GM18907 (cell line): ENCODE data around the gene BCR.

ENCODE experiments used
- ATAC-seq: cut with Tn5 transposase; IDR thresholded peaks from one replicate; pipeline ENCODE4 v1.9.1; 2021; ENCODE audit warnings: mild to moderate bottlenecking, moderate library complexity; ENCODE audit not compliant: unreplicated experiment

The BCR gene

GRCh38 chr22:23258826-23259170 is 78.5 kb downstream of the BCR start:
- no peak for ATAC-seq

DNA sequence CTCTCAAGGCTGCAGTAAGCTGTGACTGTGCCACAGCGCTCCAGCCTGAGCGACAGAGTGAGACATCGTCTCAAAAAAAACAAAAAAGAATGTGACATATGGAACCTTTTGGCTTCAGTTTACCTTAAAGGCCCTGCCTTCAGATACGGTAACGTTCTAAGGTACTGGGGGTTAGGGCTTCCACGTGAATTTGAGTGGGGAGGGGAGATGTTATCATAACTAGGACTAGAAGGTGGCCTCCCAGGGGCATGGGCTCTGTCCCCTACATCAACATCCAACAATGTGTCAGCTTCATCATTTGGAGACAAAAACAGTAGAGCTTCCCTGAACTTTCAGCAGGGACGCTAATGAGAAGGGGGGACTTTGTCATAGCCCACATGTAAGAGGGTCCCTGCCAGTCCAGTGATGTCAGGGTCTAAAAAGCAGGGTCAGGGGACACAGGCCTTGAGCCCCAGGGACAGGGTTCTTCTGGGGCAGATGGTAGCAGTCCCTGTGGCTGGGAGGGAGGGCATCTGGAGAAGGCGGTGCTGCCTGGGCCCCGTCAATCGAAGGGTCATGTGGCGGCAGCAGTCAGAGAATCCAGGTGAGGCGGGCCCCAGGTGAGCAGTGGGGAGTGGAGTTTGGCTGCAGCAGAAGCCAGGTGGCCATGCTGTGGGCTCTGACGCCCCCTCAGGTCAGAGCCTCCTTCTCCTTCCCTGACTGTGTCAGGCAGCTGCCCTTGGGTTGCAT is 79.8 kb downstream of the BCR start:
- ATAC-seq, result no peak

DNA sequence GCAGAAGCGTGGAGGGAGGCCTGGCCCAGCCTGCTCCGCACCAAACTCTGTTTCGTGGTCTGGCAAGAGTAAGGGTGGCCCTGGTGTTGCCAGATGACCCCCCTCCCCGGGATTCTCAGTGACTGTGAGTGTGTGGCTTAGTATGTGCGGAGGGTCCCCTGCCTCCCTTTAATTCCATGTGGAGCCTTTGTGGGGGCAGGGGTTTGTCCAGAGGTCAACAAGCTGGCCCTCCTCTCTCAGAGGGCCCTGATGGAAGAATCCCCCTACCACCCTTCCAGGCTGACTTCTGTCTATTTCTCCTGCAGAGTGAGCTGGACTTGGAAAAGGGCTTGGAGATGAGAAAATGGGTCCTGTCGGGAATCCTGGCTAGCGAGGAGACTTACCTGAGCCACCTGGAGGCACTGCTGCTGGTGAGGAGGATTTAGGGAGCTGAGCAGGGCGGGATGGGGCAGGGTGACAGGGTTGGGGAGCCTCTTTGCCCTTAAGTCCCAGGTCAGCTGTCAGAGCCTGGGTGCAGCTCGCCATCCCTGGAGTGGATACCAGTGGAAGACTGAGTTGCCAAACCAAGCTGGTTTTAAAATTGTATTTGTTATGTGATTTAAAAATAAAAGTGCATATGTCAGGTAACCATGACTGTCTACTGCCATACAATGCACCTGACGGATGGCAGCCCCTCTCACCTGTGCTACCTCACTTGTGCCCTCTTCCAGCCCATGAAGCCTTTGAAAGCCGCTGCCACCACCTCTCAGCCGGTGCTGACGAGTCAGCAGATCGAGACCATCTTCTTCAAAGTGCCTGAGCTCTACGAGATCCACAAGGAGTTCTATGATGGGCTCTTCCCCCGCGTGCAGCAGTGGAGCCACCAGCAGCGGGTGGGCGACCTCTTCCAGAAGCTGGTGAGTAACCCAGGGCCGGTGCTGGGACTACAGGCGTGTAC is 80.6 kb downstream of the BCR start:
- ATAC-seq, result no peak

GRCh38 chr22:23261900-23262450 is 81.7 kb downstream of the BCR start:
- no peak for ATAC-seq

DNA sequence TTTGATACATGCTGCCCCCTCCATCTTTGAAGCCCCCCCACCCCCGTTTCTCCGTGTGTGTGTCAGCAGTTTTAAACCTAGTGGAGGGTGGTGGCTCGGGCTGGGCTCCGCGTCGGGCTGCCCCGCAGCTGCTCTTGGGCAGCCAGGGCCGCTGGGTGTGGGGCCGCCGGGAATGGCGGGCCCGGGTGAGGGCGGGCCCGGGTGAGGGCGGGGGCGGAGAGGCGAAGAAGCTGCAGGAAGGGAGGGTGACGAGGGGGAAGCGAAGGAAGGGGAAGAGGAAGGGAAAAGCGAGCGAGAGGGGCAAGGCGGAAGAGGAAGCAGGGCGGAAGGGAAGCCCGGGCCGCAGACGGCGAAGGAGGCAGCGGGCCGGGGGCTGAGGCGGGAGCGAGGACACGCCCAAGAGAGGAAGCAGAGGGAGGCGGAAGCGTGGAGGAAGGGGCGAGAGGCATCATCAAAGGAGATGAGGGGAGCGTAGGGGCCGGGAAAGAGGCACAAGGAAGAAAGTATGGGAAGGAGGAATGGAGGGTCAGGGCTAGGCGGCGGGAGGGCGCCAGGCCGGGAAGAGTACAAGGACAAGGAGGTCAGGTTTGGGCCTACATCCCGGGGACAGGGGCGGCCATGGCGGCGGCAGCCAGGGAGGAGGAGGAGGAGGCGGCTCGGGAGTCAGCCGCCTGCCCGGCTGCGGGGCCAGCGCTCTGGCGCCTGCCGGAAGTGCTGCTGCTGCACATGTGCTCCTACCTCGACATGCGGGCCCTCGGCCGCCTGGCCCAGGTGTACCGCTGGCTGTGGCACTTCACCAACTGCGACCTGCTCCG is 82.4 kb downstream of the BCR start:
- no peak for ATAC-seq

DNA sequence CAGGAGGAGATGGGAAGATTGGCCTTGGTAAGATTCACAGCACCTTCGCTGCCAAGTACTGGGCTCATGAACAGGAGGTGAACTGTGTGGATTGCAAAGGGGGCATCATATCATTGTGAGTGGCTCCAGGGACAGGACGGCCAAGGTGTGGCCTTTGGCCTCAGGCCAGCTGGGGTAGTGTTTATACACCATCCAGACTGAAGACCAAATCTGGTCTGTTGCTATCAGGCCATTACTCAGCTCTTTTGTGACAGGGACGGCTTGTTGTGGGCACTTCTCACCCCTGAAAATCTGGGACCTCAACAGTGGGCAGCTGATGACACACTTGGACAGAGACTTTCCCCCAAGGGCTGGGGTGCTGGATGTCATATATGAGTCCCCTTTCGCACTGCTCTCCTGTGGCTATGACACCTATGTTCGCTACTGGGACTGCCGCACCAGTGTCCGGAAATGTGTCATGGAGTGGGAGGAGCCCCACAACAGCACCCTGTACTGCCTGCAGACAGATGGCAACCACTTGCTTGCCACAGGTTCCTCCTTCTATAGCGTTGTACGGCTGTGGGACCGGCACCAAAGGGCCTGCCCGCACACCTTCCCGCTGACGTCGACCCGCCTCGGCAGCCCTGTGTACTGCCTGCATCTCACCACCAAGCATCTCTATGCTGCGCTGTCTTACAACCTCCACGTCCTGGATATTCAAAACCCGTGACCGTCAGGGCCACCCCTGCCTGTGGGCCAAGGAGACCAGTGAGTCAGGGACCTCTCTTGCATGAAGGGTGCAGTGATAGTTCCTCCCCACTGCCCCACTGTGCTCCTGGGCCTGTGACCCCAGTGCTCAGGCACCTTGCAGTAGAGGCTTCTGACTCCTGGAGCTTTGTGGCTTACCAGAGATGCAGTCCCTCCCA is 83.6 kb downstream of the BCR start:
- no peak for ATAC-seq

DNA sequence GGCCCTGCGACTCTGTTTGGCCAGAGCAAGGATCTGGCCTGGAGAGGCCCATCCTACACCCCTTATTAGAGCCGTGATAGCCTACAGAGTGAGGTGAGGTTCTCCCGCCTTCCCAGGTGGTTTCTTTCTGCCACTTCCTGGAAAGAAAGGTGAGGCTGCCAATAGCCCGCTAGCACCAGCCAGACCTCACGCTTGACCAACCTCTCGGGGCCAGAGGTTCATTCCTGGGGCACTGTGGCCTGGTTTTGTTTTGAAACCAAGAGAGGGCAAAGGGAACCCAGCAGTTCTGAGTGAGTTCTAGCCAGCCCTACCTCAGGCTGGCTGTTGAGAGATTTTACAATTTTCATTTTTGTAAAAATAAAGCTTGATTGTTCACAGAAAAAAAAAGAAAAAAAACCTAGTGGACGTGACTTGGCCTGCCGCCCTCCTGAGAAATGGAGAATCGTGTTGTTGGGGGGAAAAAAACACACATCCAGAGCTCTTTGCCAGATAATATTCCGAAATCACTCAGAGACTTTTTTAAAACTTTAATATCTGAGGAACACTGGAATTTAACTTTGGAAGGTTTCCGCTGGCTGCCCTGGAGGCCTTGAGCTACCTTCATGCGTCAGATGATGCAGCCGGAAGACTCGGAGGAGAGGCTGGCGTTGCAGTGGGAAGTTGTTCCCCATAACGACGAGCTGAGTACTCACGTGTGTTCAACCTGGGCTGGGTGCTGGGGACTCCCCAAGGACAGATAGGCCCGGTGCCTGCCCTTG is 84.5 kb downstream of the BCR start:
- ATAC-seq, result no peak

GRCh38 chr22:23265368-23265700 is 85.0 kb downstream of the BCR start:
- ATAC-seq, result no peak

- ATAC-seq, result no peak
Observed at GRCh38 chr22:23266780-23267179, 86.5 kb downstream of the BCR start.

DNA sequence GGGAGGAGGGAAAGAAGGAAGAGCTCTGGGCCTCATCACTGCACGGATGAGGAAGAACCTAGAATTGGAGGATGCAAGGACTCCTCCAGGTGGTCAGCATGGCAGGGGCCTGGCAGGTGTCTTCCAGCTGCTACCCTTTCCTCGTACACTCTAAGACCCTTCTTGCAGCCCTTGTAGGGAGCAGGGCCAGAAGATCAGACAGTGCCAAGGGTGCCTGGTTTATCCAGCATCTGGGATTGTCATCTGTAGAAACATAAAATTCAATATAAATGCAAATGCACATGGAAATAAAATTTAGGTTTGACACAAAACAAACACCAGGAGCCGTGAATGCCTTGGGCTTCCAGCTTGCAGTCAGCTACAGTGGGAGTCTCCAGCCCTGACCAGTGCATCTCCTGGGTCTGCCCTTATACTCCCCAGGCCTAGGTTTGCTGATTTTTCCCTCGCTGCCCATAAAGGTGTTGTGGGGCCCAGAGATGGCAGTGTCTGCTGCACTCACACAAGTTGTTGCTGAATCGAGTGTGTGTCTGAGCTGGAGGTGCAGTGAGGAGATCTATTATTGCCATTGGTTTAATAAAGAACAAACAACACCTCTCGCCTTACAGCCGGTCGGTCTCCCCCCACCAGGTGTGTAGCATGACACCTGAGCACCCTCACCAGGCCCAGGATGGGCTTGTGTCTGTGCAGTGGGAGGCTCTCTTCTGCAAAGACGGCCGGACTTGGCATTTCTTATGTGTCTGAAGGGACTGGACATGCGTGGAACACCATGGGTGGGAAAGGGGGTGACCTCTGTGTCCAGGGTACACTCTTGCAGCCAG is 87.1 kb downstream of the BCR start:
- no peak for ATAC-seq

DNA sequence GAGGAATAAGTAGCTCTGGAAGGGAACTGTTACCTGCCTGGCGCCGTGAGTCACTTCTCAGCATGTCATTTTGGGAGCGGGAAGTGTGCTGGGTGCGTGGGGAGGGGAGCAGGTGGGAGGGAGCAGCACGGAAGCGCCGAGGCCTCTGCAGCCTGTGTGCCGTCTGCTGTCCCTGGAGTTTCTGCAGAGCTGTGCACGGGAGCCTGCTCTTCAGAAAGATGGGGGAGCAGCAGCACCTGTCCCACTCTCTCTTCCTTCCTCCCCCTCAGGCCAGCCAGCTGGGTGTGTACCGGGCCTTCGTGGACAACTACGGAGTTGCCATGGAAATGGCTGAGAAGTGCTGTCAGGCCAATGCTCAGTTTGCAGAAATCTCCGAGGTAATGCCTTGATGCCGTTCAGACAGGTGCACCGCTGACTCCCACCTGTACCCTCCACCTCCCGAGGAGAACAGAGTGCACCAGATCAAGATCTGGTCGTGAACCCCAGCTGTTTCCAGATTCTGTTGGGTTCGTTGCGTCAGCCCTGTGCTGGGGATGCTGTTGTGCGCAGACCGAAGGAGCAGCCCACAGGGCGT is 87.9 kb downstream of the BCR start:
- ATAC-seq, result no peak

DNA sequence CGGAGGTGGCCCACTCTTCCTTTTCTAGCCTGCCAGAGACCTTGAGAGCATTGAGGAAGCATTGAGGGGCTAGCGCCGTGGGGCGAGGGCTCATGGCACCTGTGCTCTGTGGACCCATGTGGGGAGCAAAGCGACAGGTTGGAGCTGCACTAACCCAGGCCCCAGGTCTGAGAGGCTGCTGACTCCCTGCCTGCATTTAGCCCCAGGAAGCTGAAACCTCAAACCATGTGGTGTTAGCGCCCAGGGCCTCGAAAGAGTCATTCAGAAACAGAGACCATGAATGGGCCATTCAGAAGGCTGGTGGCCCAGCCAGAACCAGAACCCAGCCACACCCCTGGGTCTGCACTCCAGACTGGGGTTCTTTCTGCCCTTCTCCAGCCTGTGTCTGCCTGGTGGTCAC is 88.6 kb downstream of the BCR start:
- ATAC-seq, result no peak

DNA sequence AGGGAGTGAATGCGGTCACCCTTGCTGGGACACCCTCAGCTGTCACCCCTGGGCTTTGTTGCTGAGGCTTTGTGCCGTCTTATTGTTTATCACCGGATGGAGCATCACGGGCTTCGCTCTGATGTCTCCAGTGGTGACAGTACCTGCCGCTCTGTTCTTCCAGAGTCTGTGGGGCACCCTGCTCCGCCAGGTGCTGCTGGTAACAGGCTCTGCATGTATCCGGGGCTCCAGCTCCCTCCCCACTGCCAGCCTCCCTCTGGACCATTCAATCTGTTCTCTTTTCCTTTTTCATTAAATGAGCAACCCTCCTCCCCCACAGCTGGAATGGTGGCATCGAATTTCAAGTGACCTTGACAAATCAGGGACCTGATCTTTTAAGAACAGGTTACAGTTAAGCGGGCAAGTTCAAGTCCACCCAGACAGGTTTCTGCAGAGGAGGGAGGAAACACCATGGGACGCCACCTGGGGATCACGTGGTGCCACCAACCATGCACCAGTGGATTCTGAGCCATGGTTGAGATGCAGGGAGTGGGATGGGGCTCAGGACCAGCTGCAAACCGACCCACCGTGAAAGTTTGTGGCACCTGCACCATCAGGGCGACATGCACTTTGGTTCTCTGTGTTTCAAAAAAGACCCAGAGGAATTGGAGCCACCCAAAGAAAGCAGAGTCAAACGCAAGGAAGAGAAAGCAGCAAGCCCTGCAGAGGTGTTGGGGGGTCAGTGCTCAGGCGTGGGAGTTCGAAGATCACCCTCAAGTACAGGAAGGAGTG is 89.3 kb downstream of the BCR start:
- ATAC-seq, result no peak

DNA sequence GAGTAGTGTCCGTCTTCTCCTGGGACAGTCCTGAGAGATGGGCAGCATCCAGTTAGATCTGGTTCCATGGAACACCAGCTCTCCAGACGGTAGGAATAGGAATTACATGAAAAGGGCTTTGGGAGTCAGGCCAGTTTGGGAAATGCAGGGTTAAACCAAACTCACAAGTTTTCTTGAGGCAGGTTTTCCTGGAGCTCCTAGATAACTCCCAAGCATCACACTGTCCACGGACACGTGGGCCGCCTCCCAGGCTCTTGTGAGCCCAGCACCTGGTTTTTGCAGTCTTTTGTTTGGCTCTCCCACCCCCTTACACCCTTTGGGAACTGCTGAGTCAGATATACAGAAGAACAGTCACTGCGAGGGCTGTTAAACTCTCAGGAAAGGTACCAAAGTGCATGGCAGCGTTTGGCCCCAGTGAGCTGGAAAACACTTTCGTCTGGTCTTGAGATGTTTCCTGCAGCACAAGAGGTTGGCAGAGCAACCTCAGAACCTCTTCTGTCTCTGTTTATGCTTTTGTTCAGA is 90.0 kb downstream of the BCR start:
- no peak for ATAC-seq

GRCh38 chr22:23270798-23271596 is 90.7 kb downstream of the BCR start:
- ATAC-seq, result no peak

DNA sequence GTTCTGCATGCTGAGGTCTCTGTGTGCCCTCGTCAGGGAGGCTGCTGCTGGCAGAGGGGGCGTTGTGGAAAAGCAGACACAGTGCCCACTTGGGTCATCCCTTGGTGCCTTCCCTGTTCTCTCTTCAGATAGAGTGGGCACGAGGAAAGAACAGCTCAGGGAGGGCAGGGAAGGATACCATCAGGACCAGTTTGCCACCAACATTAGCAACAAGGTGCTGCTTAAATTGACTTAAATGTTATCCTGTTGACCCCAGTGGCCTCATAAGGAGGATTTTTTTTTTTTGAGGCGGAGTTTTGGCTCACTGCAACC is 91.2 kb downstream of the BCR start:
- ATAC-seq, result no peak

GRCh38 chr22:23272371-23272770 is 92.1 kb downstream of the BCR start:
- ATAC-seq, result no peak
